CD4-positive, alpha-beta memory T cell (primary cell): Measurements from ENCODE around the gene ESRRB. TPM values are rescaled to one million over a fixed set of nuclear protein-coding genes. Genes with fewer than 3 reads are reported as not detected.

Experiments
- CTCF ChIA-PET: fragments of 350-600 bp; sonication (Branson Sonifier 250); formaldehyde crosslinking; loops from one replicate; lab custom pipeline; 2021; ENCODE audit warnings: inconsistent platforms; ENCODE audit not compliant: partially characterized antibody; lab: Charles Lee
- POLR2A ChIA-PET: fragments of 350-600 bp; sonication (Branson Sonifier 250); formaldehyde crosslinking; loops from one replicate; lab custom pipeline; 2021; ENCODE audit not compliant: partially characterized antibody; lab: Charles Lee
- DNase-seq, 5 donors: peaks; one replicate each; pipeline versions ENCODE4 v3.0.0 to v3.0.0-alpha.2; 2020 to 2022; ENCODE audit warnings: mixed read lengths in 1 of 5
- H3K27ac ChIP-seq: one replicate; pipeline ENCODE4 v1.7.0; 2013; ENCODE audit warnings: low read depth, low read length
- H3K27me3 ChIP-seq: 2 replicates; pipeline ENCODE4 v1.7.0; 2013; ENCODE audit warnings: mild to moderate bottlenecking, low read length, moderate library complexity; ENCODE audit not compliant: insufficient read depth
- H3K36me3 ChIP-seq: 2 replicates; pipeline ENCODE4 v1.7.0; 2013; ENCODE audit warnings: mild to moderate bottlenecking, low read length, moderate library complexity; ENCODE audit not compliant: insufficient read depth
- H3K4me1 ChIP-seq: 2 replicates; pipeline ENCODE4 v1.7.0; 2013; ENCODE audit warnings: mild to moderate bottlenecking, low read length, moderate library complexity; ENCODE audit not compliant: insufficient read depth
- H3K4me3 ChIP-seq, 2 donors: one replicate each; pipeline ENCODE4 v1.7.0; 2013; ENCODE audit warnings: low read length in 2 of 2, mild to moderate bottlenecking in 1 of 2
- H3K9me3 ChIP-seq, 2 donors: one replicate each; pipeline ENCODE4 v1.7.0; 2013; ENCODE audit warnings: low read length in 2 of 2, control low read depth in 1 of 2; ENCODE audit not compliant: control insufficient read depth in 1 of 2
- H3K27ac Mint-ChIP-seq, 7 donors: one replicate each; pipeline ENCODE4 v1.8.0; 2020 to 2021; ENCODE audit warnings: mixed read lengths in 7 of 7, mild to moderate bottlenecking in 6 of 7, inconsistent platforms in 3 of 7, moderate library complexity in 3 of 7
- H3K27me3 Mint-ChIP-seq, 2 donors: one replicate each; pipeline ENCODE4 v1.8.0; 2020 to 2021; ENCODE audit warnings: mixed read lengths in 2 of 2
- H3K36me3 Mint-ChIP-seq, 2 donors: one replicate each; pipeline ENCODE4 v1.8.0; 2020 to 2021; ENCODE audit warnings: mixed read lengths in 2 of 2, inconsistent platforms in 1 of 2, mild to moderate bottlenecking in 1 of 2
- H3K4me1 Mint-ChIP-seq, 4 donors: one replicate each; pipeline ENCODE4 v1.8.0; 2020 to 2021; ENCODE audit warnings: mixed read lengths in 4 of 4, mild to moderate bottlenecking in 1 of 4
- H3K4me3 Mint-ChIP-seq, 8 donors: one replicate each; pipeline ENCODE4 v1.8.0; 2020 to 2021; ENCODE audit warnings: mixed read lengths in 8 of 8, mild to moderate bottlenecking in 7 of 8, moderate library complexity in 6 of 8, inconsistent platforms in 3 of 8
- H3K9me3 Mint-ChIP-seq, 8 donors: one replicate each; pipeline ENCODE4 v1.8.0; 2020 to 2021; ENCODE audit warnings: mixed read lengths in 8 of 8, mild to moderate bottlenecking in 5 of 8, inconsistent platforms in 3 of 8, moderate library complexity in 1 of 8
- intact Hi-C: fragments of 100-400 bp; cut with micrococcal nuclease; formaldehyde crosslinking; loops from one replicate; pipeline ENCODE4 v1.15.1; 2023
- polyA plus RNA-seq, 2 donors: library from polyadenylated mRNA; unstranded; fragments of 300-500 nt; fragmentation: Illumina TruSeq; gene quantifications; one replicate each; pipeline ENCODE4 v1.2.3, GENCODE V29; 2021
- total RNA-seq, 2 experiments: library from RNA; stranded (reverse); gene quantifications; one replicate each; pipeline ENCODE4 v1.2.3, GENCODE V29; 2021

ESRRB gene
- total and polyA plus RNA-seq, 4 experiments from 2014 or later: 0.09 TPM; not detected in 3

- peaks cover 0 to 5% of the 10 kb centered on the region in 2 donors for H3K27me3 Mint-ChIP-seq
- Histone ChIP-seq H3K27me3 (no peaks in the 10 kb centered on the region), H3K4me3 (no peak overlapping the region), H3K9me3 (no peaks in the 10 kb centered on the region), H3K27ac (no peak overlapping the region), H3K4me1 (no peaks in the 10 kb centered on the region), H3K36me3 (no peaks in the 10 kb centered on the region)
- no peak for DNase-seq
- H3K36me3 Mint-ChIP-seq: no peaks in the 10 kb centered on the region
- no peaks in the 10 kb centered on the region for H3K4me1 Mint-ChIP-seq
- H3K9me3 Mint-ChIP-seq: no peaks in the 10 kb centered on the region
- ChIA-PET POLR2A (no interaction called here), CTCF (no interaction called here)
- no peak overlapping the region for H3K4me3 Mint-ChIP-seq
- intact Hi-C loops: no loop called here
- no peak overlapping the region for H3K27ac Mint-ChIP-seq
These were observed 88.9 kb downstream of the ESRRB start for GRCh38 chr14:76464856-76465255.

DNA sequence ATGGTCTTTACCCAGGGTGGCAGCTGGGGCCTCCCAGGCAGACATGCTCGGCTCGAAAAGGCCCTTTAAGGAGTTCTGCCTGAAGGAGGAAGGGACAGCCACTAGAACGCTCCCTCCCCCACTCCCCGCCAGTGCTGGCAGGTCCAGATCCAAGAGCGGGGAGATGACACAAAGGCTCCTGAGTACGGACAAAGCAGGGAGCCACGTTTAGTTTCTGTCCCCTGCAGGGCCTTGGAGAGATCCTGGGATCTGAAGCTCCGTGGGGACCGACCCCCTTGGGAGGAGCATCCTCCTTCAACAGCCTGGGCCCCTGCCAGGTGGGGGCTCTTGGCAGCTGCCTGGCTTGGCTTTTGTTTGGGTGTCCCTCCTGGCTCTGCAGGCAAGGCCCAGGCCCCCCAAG, 89.7 kb downstream of the ESRRB start:
- Histone ChIP-seq H3K4me3 (no peak overlapping the region), H3K36me3 (no peaks in the 10 kb centered on the region), H3K9me3 (no peaks in the 10 kb centered on the region), H3K4me1 (no peaks in the 10 kb centered on the region), H3K27ac (no peak overlapping the region), H3K27me3 (no peaks in the 10 kb centered on the region)
- no peaks in the 10 kb centered on the region for H3K36me3 Mint-ChIP-seq
- H3K4me1 Mint-ChIP-seq: no peaks in the 10 kb centered on the region
- peaks cover 5% of the 10 kb centered on the region in 2 donors for H3K27me3 Mint-ChIP-seq
- intact Hi-C loops: no loop called here
- ChIA-PET CTCF (no interaction called here), POLR2A (no interaction called here)
- no peak overlapping the region for H3K27ac Mint-ChIP-seq
- DNase-seq: no peak
- no peak overlapping the region for H3K4me3 Mint-ChIP-seq
- H3K9me3 Mint-ChIP-seq: no peaks in the 10 kb centered on the region

DNA sequence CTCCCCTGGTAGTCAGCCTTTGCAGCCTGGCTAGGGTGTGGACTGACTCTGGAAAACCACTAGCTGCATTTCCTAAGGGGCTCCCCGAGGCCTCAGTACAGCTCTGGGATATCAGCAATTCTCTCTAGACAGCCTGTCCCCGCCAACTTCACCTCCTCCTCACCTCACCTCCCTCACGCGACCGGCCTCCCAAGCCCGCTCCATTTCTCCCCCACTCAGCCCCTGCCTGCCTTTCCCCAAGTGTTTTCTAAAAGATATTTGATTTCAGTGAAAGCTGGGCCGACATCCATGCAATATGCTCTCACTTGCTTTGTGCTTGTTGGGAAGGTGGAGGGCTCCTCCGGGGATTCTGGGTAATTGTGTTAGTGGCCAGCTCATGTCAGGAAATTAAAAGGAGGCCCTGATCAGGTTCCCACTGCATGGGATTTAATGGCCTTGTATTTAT, 91.8 kb downstream of the ESRRB start:
- Histone ChIP-seq H3K36me3 (no peaks in the 10 kb centered on the region), H3K27me3 (no peaks in the 10 kb centered on the region), H3K4me3 (no peak overlapping the region), H3K4me1 (no peaks in the 10 kb centered on the region), H3K27ac (no peak overlapping the region), H3K9me3 (no peaks in the 10 kb centered on the region)
- Mint-ChIP-seq H3K4me1 (no peaks in the 10 kb centered on the region), H3K27ac (no peak overlapping the region), H3K4me3 (no peak overlapping the region), H3K9me3 (no peaks in the 10 kb centered on the region), H3K27me3 (peaks cover 12% of the 10 kb centered on the region in 2 donors), H3K36me3 (no peaks in the 10 kb centered on the region)
- ChIA-PET POLR2A (no interaction called here), CTCF (no interaction called here)
- intact Hi-C loops: no loop called here
- no peak for DNase-seq

DNA sequence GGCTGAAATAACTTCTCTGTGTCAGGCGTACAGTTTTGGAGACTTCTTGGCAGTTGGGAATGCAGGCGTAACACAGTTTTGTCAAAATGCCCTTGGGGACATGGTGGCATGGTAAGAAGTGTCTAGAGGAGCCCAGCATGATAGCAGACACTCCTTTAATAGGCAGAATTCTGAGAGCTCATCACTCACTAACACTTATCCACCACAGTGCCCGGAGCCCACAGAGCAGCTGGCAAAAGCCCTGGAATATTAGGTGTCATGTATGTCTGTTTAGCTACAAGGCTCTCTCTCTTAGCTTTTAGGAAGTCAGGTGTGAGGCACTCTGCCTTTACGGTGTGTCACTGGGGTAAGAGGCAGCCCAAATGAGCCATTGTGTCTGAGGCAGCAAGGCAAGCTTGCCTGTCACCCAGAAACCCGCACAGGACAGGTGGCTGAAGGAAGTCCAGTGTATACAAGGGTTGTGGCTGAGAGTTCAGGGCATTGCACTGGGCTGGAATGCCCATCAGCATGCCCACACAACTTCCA, 96.3 kb downstream of the ESRRB start:
- Histone ChIP-seq H3K36me3 (no peaks in the 10 kb centered on the region), H3K9me3 (no peaks in the 10 kb centered on the region), H3K4me3 (no peak overlapping the region), H3K27ac (no peak overlapping the region), H3K4me1 (no peaks in the 10 kb centered on the region), H3K27me3 (no peaks in the 10 kb centered on the region)
- no peak overlapping the region for H3K27ac Mint-ChIP-seq
- H3K4me3 Mint-ChIP-seq: no peak overlapping the region
- H3K36me3 Mint-ChIP-seq: no peaks in the 10 kb centered on the region
- DNase-seq: no peak
- CTCF ChIA-PET: no interaction called here
- POLR2A ChIA-PET: no interaction called here
- H3K27me3 Mint-ChIP-seq: peaks cover 17 to 19% of the 10 kb centered on the region in 2 donors
- intact Hi-C loops: no loop called here
- no peaks in the 10 kb centered on the region for H3K9me3 Mint-ChIP-seq
- H3K4me1 Mint-ChIP-seq: no peaks in the 10 kb centered on the region

GRCh38 chr14:76473481-76474263, 97.7 kb downstream of the ESRRB start:
- H3K27me3 Mint-ChIP-seq: peaks cover 17 to 19% of the 10 kb centered on the region in 2 donors
- no peaks in the 10 kb centered on the region for H3K36me3 Mint-ChIP-seq
- no peaks in the 10 kb centered on the region for H3K36me3 ChIP-seq
- ChIA-PET CTCF (interaction anchor here (1.3 kb wide), 1 partner anchor 17 kb away, joined by 4 read pairs; no protein-coding TSS in a partner anchor), POLR2A (no interaction called here)
- intact Hi-C loops: no loop called here
- H3K4me1 Mint-ChIP-seq: no peaks in the 10 kb centered on the region
- no peaks in the 10 kb centered on the region for H3K27me3 ChIP-seq
- H3K27ac Mint-ChIP-seq: no peak overlapping the region
- H3K4me3 Mint-ChIP-seq: no peak overlapping the region
- H3K9me3 ChIP-seq: no peaks in the 10 kb centered on the region
- no peak overlapping the region for H3K27ac ChIP-seq
- H3K4me1 ChIP-seq: no peaks in the 10 kb centered on the region
- no peak for DNase-seq
- H3K9me3 Mint-ChIP-seq: no peaks in the 10 kb centered on the region
- no peak overlapping the region for H3K4me3 ChIP-seq

DNA sequence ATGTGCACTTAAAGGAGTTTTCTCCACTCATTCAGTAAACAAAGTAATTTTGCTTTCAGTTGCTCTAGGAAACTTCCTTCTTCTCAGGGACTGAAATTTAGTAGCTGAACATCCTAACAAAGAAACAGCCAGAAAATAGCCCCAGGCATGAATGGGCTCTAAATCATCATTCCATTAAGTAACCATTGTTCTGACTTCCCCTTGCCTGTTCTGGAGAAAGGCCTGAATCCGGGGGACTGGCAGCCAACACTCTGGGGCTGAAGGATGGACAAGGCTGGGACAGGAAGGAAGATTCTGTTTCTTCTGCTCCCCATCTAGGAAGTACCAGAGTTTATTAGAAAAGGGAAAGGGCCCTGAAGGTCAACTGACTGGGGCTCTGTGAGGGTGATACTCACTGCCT, 104.5 kb downstream of the ESRRB start:
- H3K4me1 ChIP-seq: no peaks in the 10 kb centered on the region

GRCh38 chr14:76484355-76484754, 108.4 kb downstream of the ESRRB start:
- POLR2A ChIA-PET: interaction anchor here (0.5 kb wide), 1 partner anchor 15 kb away, joined by 3 read pairs; no protein-coding TSS in a partner anchor
- Histone ChIP-seq H3K4me1 (no peaks in the 10 kb centered on the region), H3K36me3 (no peaks in the 10 kb centered on the region), H3K4me3 (no peak overlapping the region), H3K27me3 (no peaks in the 10 kb centered on the region), H3K9me3 (no peaks in the 10 kb centered on the region), H3K27ac (no peak overlapping the region)
- no peaks in the 10 kb centered on the region for H3K4me1 Mint-ChIP-seq
- intact Hi-C loops: no loop called here
- H3K27me3 Mint-ChIP-seq: peaks cover 0 to 3% of the 10 kb centered on the region in 2 donors
- H3K36me3 Mint-ChIP-seq: no peaks in the 10 kb centered on the region
- H3K27ac Mint-ChIP-seq: no peak overlapping the region
- DNase-seq: no peak
- no peak overlapping the region for H3K4me3 Mint-ChIP-seq
- peaks cover 0 to 1% (median 0%) of the 10 kb centered on the region in 8 donors for H3K9me3 Mint-ChIP-seq
- CTCF ChIA-PET: no interaction called here

More for the DNA sequence above, 104.5 kb downstream of the ESRRB start:
- H3K27ac ChIP-seq: no peak overlapping the region
- H3K27ac Mint-ChIP-seq: no peak overlapping the region
- intact Hi-C loops: no loop called here
- ChIA-PET POLR2A (no interaction called here), CTCF (no interaction called here)
- H3K27me3 Mint-ChIP-seq: peaks cover 0 to 5% of the 10 kb centered on the region in 2 donors
- no peaks in the 10 kb centered on the region for H3K9me3 Mint-ChIP-seq
- DNase-seq: no peak
- H3K4me3 Mint-ChIP-seq: no peak overlapping the region
- no peaks in the 10 kb centered on the region for H3K27me3 ChIP-seq
- H3K36me3 ChIP-seq: no peaks in the 10 kb centered on the region
- H3K4me3 ChIP-seq: no peak overlapping the region
- no peaks in the 10 kb centered on the region for H3K4me1 Mint-ChIP-seq
- H3K9me3 ChIP-seq: no peaks in the 10 kb centered on the region
- no peaks in the 10 kb centered on the region for H3K36me3 Mint-ChIP-seq
